Measurements from ENCODE around the gene SUSD4. TPM values are rescaled to one million over a fixed set of nuclear protein-coding genes. Genes with fewer than 3 reads are reported as not detected.

Gene SUSD4
- total RNA-seq, 3 donors from 2014 or later (not counting 1 experiment from before 2014, with no cell fraction given): 0.60 to 1.1 TPM; not detected in 1

DNA sequence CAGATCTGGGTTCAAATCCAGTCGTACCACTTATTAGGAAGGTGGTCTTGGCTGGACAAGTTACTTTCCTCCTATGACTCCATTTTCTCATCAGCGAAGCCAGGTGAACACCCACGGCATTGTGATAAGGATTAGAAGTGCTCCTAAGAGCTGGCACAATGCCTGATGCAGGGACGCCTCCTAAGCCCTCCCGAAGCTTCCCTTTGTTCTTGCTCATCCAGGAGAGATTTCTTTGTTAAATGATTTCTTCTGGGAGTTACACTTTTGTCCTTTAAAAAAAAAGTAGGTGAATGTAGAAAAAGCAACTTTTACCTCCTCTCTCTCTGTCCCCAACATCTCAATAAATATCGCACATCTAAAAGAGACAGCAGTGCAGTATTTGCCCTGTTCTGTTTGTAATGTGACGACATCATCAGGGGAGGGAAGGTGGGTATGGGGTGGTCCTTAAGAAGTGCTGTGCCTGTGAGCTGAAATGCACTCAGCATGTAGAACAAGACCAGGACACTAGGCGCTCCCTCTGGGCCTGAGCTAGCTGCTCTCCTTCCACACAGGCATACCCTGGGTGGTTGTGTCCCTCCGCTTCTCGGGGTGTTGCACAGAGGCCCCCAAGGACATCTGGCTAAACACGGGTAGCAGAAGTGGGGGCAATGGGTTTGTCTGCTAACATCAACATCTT, 43.9 kb downstream of the SUSD4 start:
- no peaks in the 10 kb centered on the region for H3K36me3 ChIP-seq (ENCODE audit: control insufficient read depth, insufficient read depth, low read length)
- Mint-ChIP-seq H3K36me3 (no peaks in the 10 kb centered on the region), H3K9me3 (no peaks in the 10 kb centered on the region), H3K27ac (no peak overlapping the region), H3K4me3 (no peak overlapping the region), H3K27me3 (ENCODE audit: low read depth in 2 of 2) (peaks cover 0 to 15% of the 10 kb centered on the region in 2 donors), H3K4me1 (peaks cover 7 to 13% of the 10 kb centered on the region in 2 donors)
- H3K27ac ChIP-seq (ENCODE audit: low read length): no peak overlapping the region
- TF ChIP-seq, protein P1, sequence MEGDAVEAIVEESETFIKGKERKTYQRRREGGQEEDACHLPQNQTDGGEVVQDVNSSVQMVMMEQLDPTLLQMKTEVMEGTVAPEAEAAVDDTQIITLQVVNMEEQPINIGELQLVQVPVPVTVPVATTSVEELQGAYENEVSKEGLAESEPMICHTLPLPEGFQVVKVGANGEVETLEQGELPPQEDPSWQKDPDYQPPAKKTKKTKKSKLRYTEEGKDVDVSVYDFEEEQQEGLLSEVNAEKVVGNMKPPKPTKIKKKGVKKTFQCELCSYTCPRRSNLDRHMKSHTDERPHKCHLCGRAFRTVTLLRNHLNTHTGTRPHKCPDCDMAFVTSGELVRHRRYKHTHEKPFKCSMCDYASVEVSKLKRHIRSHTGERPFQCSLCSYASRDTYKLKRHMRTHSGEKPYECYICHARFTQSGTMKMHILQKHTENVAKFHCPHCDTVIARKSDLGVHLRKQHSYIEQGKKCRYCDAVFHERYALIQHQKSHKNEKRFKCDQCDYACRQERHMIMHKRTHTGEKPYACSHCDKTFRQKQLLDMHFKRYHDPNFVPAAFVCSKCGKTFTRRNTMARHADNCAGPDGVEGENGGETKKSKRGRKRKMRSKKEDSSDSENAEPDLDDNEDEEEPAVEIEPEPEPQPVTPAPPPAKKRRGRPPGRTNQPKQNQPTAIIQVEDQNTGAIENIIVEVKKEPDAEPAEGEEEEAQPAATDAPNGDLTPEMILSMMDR (IDR thresholded peaks at IDR 0.05): no peak
- intact Hi-C loops (cut with micrococcal nuclease): no loop called here
- no peaks in the 10 kb centered on the region for H3K27me3 ChIP-seq (ENCODE audit: control insufficient read depth, insufficient read depth, low read length)
- DNase-seq (no peak), ATAC-seq (no peak)
- 91% methylated on average over 11 of the region's 11 CpGs for WGBS (ENCODE audit: insufficient coverage)
- no peaks in the 10 kb centered on the region for H3K9me3 ChIP-seq (ENCODE audit: control insufficient read depth, insufficient read depth, low read length)
- H3K4me1 ChIP-seq (ENCODE audit: control insufficient read depth, insufficient read depth, low read length): peaks cover 4% of the 10 kb centered on the region
- no peak overlapping the region for H3K4me3 ChIP-seq (ENCODE audit: low read length)

DNA sequence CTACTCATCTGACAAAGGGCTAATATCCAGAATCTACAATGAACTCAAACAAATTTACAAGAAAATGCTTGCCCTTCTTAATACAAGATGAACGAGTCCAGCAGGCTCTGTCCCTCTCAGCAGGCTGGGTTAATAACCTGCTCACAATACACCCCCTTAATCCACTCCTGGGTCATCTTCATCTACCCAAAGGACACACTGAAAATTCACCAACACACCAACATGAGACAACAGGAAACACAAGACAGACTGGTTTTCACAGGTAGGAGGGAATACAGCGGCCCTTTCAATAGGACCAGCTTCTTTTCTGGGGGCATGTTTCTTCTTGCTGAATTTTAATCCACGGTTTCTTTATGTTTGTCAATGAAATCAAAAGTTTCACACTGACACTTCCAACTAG, 44.6 kb downstream of the SUSD4 start:
- Mint-ChIP-seq H3K4me1 (peaks cover 7 to 13% of the 10 kb centered on the region in 2 donors), H3K27ac (no peak overlapping the region), H3K4me3 (no peak overlapping the region), H3K36me3 (no peaks in the 10 kb centered on the region), H3K27me3 (ENCODE audit: low read depth in 2 of 2) (peaks cover 0 to 15% of the 10 kb centered on the region in 2 donors), H3K9me3 (no peaks in the 10 kb centered on the region)
- peaks cover 4% of the 10 kb centered on the region for H3K4me1 ChIP-seq (ENCODE audit: control insufficient read depth, insufficient read depth, low read length)
- WGBS (ENCODE audit: insufficient coverage): 86% methylated on average over 3 of the region's 3 CpGs
- no peak overlapping the region for H3K27ac ChIP-seq (ENCODE audit: low read length)
- no peaks in the 10 kb centered on the region for H3K27me3 ChIP-seq (ENCODE audit: control insufficient read depth, insufficient read depth, low read length)
- ATAC-seq (no peak), DNase-seq (no peak)
- H3K9me3 ChIP-seq (ENCODE audit: control insufficient read depth, insufficient read depth, low read length): no peaks in the 10 kb centered on the region
- no peaks in the 10 kb centered on the region for H3K36me3 ChIP-seq (ENCODE audit: control insufficient read depth, insufficient read depth, low read length)
- intact Hi-C loops (cut with micrococcal nuclease): no loop called here
- H3K4me3 ChIP-seq (ENCODE audit: low read length): no peak overlapping the region
- TF ChIP-seq, protein P1 (IDR thresholded peaks at IDR 0.05): no peak

DNA sequence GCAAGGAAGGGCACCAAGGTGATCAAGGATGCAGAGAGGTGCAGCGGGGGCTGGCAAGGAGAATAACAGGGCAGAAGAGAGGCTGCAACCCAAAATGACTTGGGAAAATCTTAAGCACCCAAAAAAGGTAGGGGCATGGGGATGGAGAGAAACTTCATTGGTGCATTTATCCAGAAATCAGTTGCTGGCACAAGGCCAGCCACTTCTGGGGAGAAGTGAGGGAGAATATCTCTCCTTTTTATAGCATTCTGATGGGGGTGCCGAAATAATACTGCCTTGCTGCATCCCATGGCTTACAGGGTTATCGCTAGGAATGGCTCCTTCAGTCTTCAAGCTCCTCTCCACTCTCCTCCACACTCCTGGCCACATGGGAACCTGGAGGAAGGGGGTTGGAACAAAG, 47.9 kb downstream of the SUSD4 start:
- no peaks in the 10 kb centered on the region for H3K36me3 ChIP-seq (ENCODE audit: control insufficient read depth, insufficient read depth, low read length)
- Mint-ChIP-seq H3K27ac (no peak overlapping the region), H3K4me3 (no peak overlapping the region), H3K4me1 (no peaks in the 10 kb centered on the region), H3K36me3 (no peaks in the 10 kb centered on the region), H3K27me3 (ENCODE audit: low read depth in 2 of 2) (peaks cover 0 to 3% of the 10 kb centered on the region in 2 donors), H3K9me3 (no peaks in the 10 kb centered on the region)
- intact Hi-C loops (cut with micrococcal nuclease): no loop called here
- H3K27ac ChIP-seq (ENCODE audit: low read length): no peak overlapping the region
- TF ChIP-seq, protein P1 (IDR thresholded peaks at IDR 0.05): no peak
- WGBS (ENCODE audit: insufficient coverage): 89% methylated on average over 1 of the region's 3 CpGs
- no peak overlapping the region for H3K4me3 ChIP-seq (ENCODE audit: low read length)
- ATAC-seq (no peak), DNase-seq (no peak)
- H3K27me3 ChIP-seq (ENCODE audit: control insufficient read depth, insufficient read depth, low read length): no peaks in the 10 kb centered on the region
- H3K9me3 ChIP-seq (ENCODE audit: control insufficient read depth, insufficient read depth, low read length): no peaks in the 10 kb centered on the region
- no peaks in the 10 kb centered on the region for H3K4me1 ChIP-seq (ENCODE audit: control insufficient read depth, insufficient read depth, low read length)

DNA sequence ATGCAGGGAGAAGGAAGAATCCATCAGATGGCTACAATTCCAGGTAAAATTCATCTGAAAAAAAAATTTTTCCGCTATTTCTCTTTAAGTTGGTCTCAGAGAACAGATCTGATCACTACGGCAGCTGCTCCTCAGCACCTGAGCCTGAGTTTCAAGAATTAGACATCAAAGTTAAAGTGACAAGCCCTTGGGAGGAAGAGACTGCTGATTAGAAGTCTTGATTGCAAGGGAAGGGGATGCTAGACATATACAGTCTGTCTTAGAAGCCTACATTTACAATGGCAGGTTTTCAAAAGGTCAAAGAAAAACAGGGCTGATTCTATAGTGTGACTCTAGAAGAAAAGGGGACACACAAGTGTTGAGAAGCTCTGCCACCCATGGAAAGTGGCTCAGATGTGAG, 48.3 kb downstream of the SUSD4 start:
- WGBS (ENCODE audit: insufficient coverage): 66% methylated on average over 2 of the region's 2 CpGs
- H3K27me3 Mint-ChIP-seq (ENCODE audit: low read depth in 2 of 2): no peaks in the 10 kb centered on the region
- no peaks in the 10 kb centered on the region for H3K9me3 Mint-ChIP-seq
- ATAC-seq (no peak), DNase-seq (no peak)
- TF ChIP-seq, protein P1 (IDR thresholded peaks at IDR 0.05): no peak
- Histone ChIP-seq H3K9me3 (ENCODE audit: control insufficient read depth, insufficient read depth, low read length) (no peaks in the 10 kb centered on the region), H3K4me1 (ENCODE audit: control insufficient read depth, insufficient read depth, low read length) (no peaks in the 10 kb centered on the region), H3K27ac (ENCODE audit: low read length) (no peak overlapping the region), H3K27me3 (ENCODE audit: control insufficient read depth, insufficient read depth, low read length) (no peaks in the 10 kb centered on the region), H3K36me3 (ENCODE audit: control insufficient read depth, insufficient read depth, low read length) (no peaks in the 10 kb centered on the region), H3K4me3 (ENCODE audit: low read length) (no peak overlapping the region)
- intact Hi-C loops (cut with micrococcal nuclease): no loop called here
- no peak overlapping the region for H3K4me3 Mint-ChIP-seq
- no peak overlapping the region for H3K27ac Mint-ChIP-seq
- H3K4me1 Mint-ChIP-seq: no peaks in the 10 kb centered on the region
- H3K36me3 Mint-ChIP-seq: no peaks in the 10 kb centered on the region

Measured in natural killer cell (primary cell).